OCI-LY7 (cell line): Measurements from ENCODE around the gene ZNF532. TPM values are rescaled to one million over a fixed set of nuclear protein-coding genes. Genes with fewer than 3 reads are reported as not detected.

Source experiments
- BruUV-seq: library from RNA; stranded (reverse); fragments of 400-500 nt; replicated peaks from 2 replicates; lab custom pipeline; 2021; lab: Mats Ljungman, UMichigan
- CTCF ChIA-PET: fragments of 300-600 bp; sonication (Branson Sonifier 250); formaldehyde crosslinking; loops from one replicate; lab custom pipeline; 2022; ENCODE audit warnings: antibody characterized with exemption; ENCODE audit not compliant: unreplicated experiment; lab: Charles Lee
- POLR2A ChIA-PET: fragments of 300-600 bp; sonication (Branson Sonifier 250); formaldehyde crosslinking; loops from one replicate; lab custom pipeline; 2022; ENCODE audit warnings: antibody characterized with exemption; lab: Charles Lee
- DNase-seq: peaks from one replicate; pipeline ENCODE4 v3.0.0-alpha.2; 2015; ENCODE audit warnings: low spot score
- H2AFZ ChIP-seq: fragments of 200-600 bp; sonication (generic), shearing (Covaris generic); 2 replicates; pipeline ENCODE4 v1.6.1; 2014; ENCODE audit warnings: mild to moderate bottlenecking, antibody characterized with exemption, low read length, moderate library complexity
- H3K27ac ChIP-seq: fragments of 200-600 bp; sonication (generic); 2 replicates; pipeline ENCODE4 v1.5.1; 2014; ENCODE audit warnings: mixed run types, low read depth, mild to moderate bottlenecking, moderate library complexity, low read length, inconsistent platforms; ENCODE audit not compliant: poor library complexity, severe bottlenecking
- H3K36me3 ChIP-seq: fragments of 200-600 bp; sonication (generic); 2 replicates; pipeline ENCODE4 v1.6.1; 2014; ENCODE audit warnings: mild to moderate bottlenecking, antibody characterized with exemption, low read length, moderate library complexity, mixed read lengths; ENCODE audit not compliant: insufficient read depth
- H3K4me1 ChIP-seq: fragments of 200-600 bp; sonication (generic); 2 replicates; pipeline ENCODE4 v1.5.1; 2014; ENCODE audit warnings: mild to moderate bottlenecking, low read length; ENCODE audit not compliant: insufficient read depth, poor library complexity, severe bottlenecking
- H3K4me2 ChIP-seq: fragments of 200-600 bp; sonication (generic); 2 replicates; pipeline ENCODE4 v1.6.1; 2014; ENCODE audit warnings: mild to moderate bottlenecking, low read length
- H3K4me3 ChIP-seq: fragments of 200-600 bp; sonication (generic); 2 replicates; pipeline ENCODE4 v1.5.1; 2014; ENCODE audit warnings: mild to moderate bottlenecking, low read depth, low read length; ENCODE audit not compliant: poor library complexity, severe bottlenecking
- H3K79me2 ChIP-seq: fragments of 200-600 bp; sonication (generic); 2 replicates; pipeline ENCODE4 v1.6.1; 2016; ENCODE audit warnings: low read depth, mild to moderate bottlenecking, low read length, moderate library complexity, mixed read lengths; ENCODE audit not compliant: insufficient read depth
- H3K9me2 ChIP-seq: fragments of 200-600 bp; sonication (generic); 2 replicates; pipeline ENCODE4 v1.6.1; 2016; ENCODE audit warnings: mild to moderate bottlenecking, low read length, mixed read lengths; ENCODE audit not compliant: insufficient read depth
- H3K9me3 ChIP-seq: fragments of 200-600 bp; sonication (generic); 2 replicates; pipeline ENCODE4 v1.6.1; 2014; ENCODE audit warnings: mild to moderate bottlenecking, mixed run types, low read length, mixed read lengths
- H4K20me1 ChIP-seq: fragments of 200-600 bp; sonication (generic); 2 replicates; pipeline ENCODE4 v1.6.1; 2014; ENCODE audit warnings: mild to moderate bottlenecking, antibody characterized with exemption, low read length, moderate library complexity, mixed read lengths; ENCODE audit not compliant: insufficient read depth
- CTCF ChIP-seq: fragments of 200-600 bp; sonication (generic); conservative IDR thresholded peaks from 2 replicates; pipeline ENCODE4 v1.5.1; 2014; ENCODE audit warnings: mild to moderate bottlenecking, antibody characterized with exemption, low read length, moderate library complexity, mixed read lengths
- EZH2phosphoT487 ChIP-seq: fragments of 200-600 bp; sonication (generic); IDR thresholded peaks from 2 replicates; pipeline ENCODE4 v1.6.1; 2018; ENCODE audit warnings: low read depth, borderline replicate concordance, mild to moderate bottlenecking, mixed run types, antibody characterized with exemption, low read length, moderate library complexity, mixed read lengths
- intact Hi-C: fragments of 100-400 bp; cut with micrococcal nuclease; formaldehyde crosslinking; loops from one replicate; pipeline ENCODE4 v1.10.0; 2022; ENCODE audit not compliant: unreplicated experiment
- total RNA-seq, 2 experiments: library from RNA; depleted of rRNA in 1 of 2; stranded (reverse); fragments of >200 nt in 1 of 2; shearing (Covaris generic) in 1 of 2; gene quantifications; 2 replicates each; pipeline ENCODE4 v1.2.3, GENCODE V29; 2014 to 2022

ZNF532 gene
- total RNA-seq, 2 experiments from 2014 or later, result 10.4 to 18.7 TPM

DNA sequence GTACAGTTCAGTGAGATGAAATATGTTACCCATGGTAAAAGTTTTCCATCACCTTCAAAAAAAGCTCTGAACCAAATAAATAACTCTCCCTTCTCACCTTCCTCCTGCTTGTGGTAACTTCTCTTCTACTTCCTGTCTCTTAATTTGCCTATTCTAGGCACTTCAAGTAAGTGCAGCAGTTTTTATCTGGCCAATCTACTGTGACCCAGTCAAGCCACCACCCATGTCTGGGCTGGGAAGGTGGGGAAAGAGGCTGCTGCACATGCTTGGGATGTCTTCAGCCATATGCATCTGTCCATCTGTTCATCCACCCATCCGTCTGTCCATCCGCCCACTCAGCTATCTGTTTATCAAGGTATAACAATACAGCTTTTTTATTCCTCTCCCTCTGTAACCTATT is 31.6 kb downstream of the ZNF532 start:
- H3K36me3 ChIP-seq, result peaks cover 15% of the 10 kb centered on the region
- peak overlapping the region; percentile 68 for H3K4me3 ChIP-seq
- peak; percentile 70 for DNase-seq
- no peak for TF ChIP-seq CTCF
- no peak for TF ChIP-seq EZH2phosphoT487
- peaks cover 35% of the 10 kb centered on the region for H3K4me1 ChIP-seq
- no peaks in the 10 kb centered on the region for H4K20me1 ChIP-seq
- no TSS peak for BruUV-seq
- peak overlapping the region; percentile 86 for H2AFZ ChIP-seq
- intact Hi-C loops, result loop anchor here (2.0 to 10.0 kb wide), 3 partner anchors 69 to 159 kb away; no protein-coding TSS in a partner anchor
- no peaks in the 10 kb centered on the region for H3K9me3 ChIP-seq
- H3K79me2 ChIP-seq, result peaks cover 27% of the 10 kb centered on the region; the same call in 1 of the 2 replicates
- no peaks in the 10 kb centered on the region for H3K9me2 ChIP-seq
- peak overlapping the region; percentile 87 for H3K27ac ChIP-seq
- peak overlapping the region; percentile 100 for H3K4me2 ChIP-seq
- CTCF ChIA-PET, result no interaction called here
- POLR2A ChIA-PET, result interaction anchor here (0.8 to 1.0 kb wide), 2 partner anchors 17 to 32 kb away, joined by 3 read pairs; partner anchors contain the start of gene ZNF532

GRCh38 chr18:58896734-58897508 is 32.2 kb downstream of the ZNF532 start:
- DNase-seq, result peak; percentile 45
- CTCF ChIA-PET, result no interaction called here
- Histone ChIP-seq H3K9me2 (no peaks in the 10 kb centered on the region), H3K4me3 (peak overlapping the region; percentile 68), H3K4me2 (peak overlapping the region; percentile 100), H2AFZ (peak overlapping the region; percentile 86), H3K4me1 (peaks cover 31% of the 10 kb centered on the region), H3K9me3 (no peaks in the 10 kb centered on the region), H3K79me2 (peaks cover 27% of the 10 kb centered on the region; the same call in 1 of the 2 replicates), H3K36me3 (peaks cover 22% of the 10 kb centered on the region), H3K27ac (peak overlapping the region; percentile 87), H4K20me1 (no peaks in the 10 kb centered on the region)
- BruUV-seq, result TSS peak; percentile 78
- TF ChIP-seq EZH2phosphoT487, result no peak
- 0 out of 2 replicates have a peak, but pooled peaks have one; percentile 38 for TF ChIP-seq CTCF
- POLR2A ChIA-PET, result interaction anchor here (0.6 to 1.0 kb wide), 3 partner anchors 16 to 1452 kb away, joined by 3 read pairs; partner anchors contain the start of gene ZNF532
- intact Hi-C loops, result loop anchor here (2.0 to 10.0 kb wide), 3 partner anchors 68 to 158 kb away; no protein-coding TSS in a partner anchor
